Prostate gland (tissue), 2 donors: Measurements from ENCODE around the gene ADGRG3. TPM values are rescaled to one million over a fixed set of nuclear protein-coding genes. Genes with fewer than 3 reads are reported as not detected.

Experiments used
- DNase-seq: peaks from one replicate; pipeline ENCODE4 v3.0.0-alpha.2; 2019; ENCODE audit warnings: low spot score
- H3K27ac ChIP-seq, 2 donors: fragments of 200-600 bp; sonication (generic); 2 replicates each; pipeline ENCODE4 v1.5.1; 2017 to 2019
- H3K27me3 ChIP-seq: fragments of 200-600 bp; sonication (generic); replicated peaks from 2 replicates; pipeline ENCODE4 v1.5.1; 2019; ENCODE audit not compliant: insufficient read depth
- H3K36me3 ChIP-seq, 2 donors: fragments of 200-600 bp; sonication (generic); 1 replicate in 1 of 2; 2 replicates in 1 of 2; pipeline versions ENCODE4 v1.5.1 to v1.8.1; 2017 to 2019
- H3K4me1 ChIP-seq: fragments of 200-600 bp; sonication (generic); replicated peaks from 2 replicates; pipeline ENCODE4 v1.5.1; 2019
- H3K4me3 ChIP-seq, 2 donors: fragments of 200-600 bp; sonication (generic); 2 replicates each; pipeline ENCODE4 v1.5.1; 2017 to 2019
- H3K9me3 ChIP-seq: fragments of 200-600 bp; sonication (generic); 2 replicates; pipeline ENCODE4 v1.5.1; 2017
- CTCF ChIP-seq, 4 experiments: fragments of 200-600 bp in 2 of 4; fragments of 450-650 bp in 2 of 4; sonication (generic) in 2 of 4; IDR thresholded peaks; 1 replicate in 3 of 4; 2 replicates in 1 of 4; pipeline ENCODE4 v1.5.1; 2016 to 2019; ENCODE audit warnings: antibody characterized with exemption in 4 of 4, mild to moderate bottlenecking in 2 of 4, moderate library complexity in 2 of 4
- POLR2A ChIP-seq: fragments of 450-650 bp; IDR thresholded peaks from one replicate; pipeline ENCODE4 v1.6.1; 2016; ENCODE audit warnings: antibody characterized with exemption, mild to moderate bottlenecking
- POLR2AphosphoS5 ChIP-seq: sonication (generic); formaldehyde crosslinking; IDR thresholded peaks from one replicate; pipeline ENCODE4 v1.6.1; 2017; ENCODE audit warnings: antibody characterized with exemption
- WGBS: methylation state at CpG from one replicate; pipeline ENCODE4 v1.1.5; 2018; 5-methylcytosine and 5-hydroxymethylcytosine counted together
- intact Hi-C: fragments of 100-400 bp; cut with DNase I; formaldehyde crosslinking; loops from one replicate; pipeline ENCODE4 v1.14.2; 2022
- total RNA-seq, 2 donors: library from RNA; depleted of rRNA; stranded (reverse); fragments of >200 nt; gene quantifications; one replicate each; pipeline ENCODE4 v1.1.0, GENCODE V29; 2016

The ADGRG3 gene
- total RNA-seq, 2 donors from 2014 or later, result not detected

GRCh38 chr16:57632568-57632967 lies 35.5 kb upstream of the ADGRG3 start:
- peaks cover 28% of the 10 kb centered on the region for H3K4me1 ChIP-seq
- H3K27ac ChIP-seq, result no peak overlapping the region
- H3K27me3 ChIP-seq, result no peaks in the 10 kb centered on the region

GRCh38 chr16:57633383-57634064 lies 34.6 kb upstream of the ADGRG3 start:
- no peak for DNase-seq
- H3K4me3 ChIP-seq, result no peak overlapping the region
- 92% methylated on average over 11 of the region's 11 CpGs for WGBS
- no peaks in the 10 kb centered on the region for H3K9me3 ChIP-seq
- intact Hi-C loops, result no loop called here
- peak overlapping the region in 1 of 2 donors; percentile 48 for H3K27ac ChIP-seq
- TF ChIP-seq POLR2A (no peak), POLR2AphosphoS5 (no peak), CTCF (IDR thresholded peaks at IDR 0.05) (no peak)
- no peaks in the 10 kb centered on the region for H3K36me3 ChIP-seq
- H3K4me1 ChIP-seq, result peaks cover 28% of the 10 kb centered on the region
- no peaks in the 10 kb centered on the region for H3K27me3 ChIP-seq

More at GRCh38 chr16:57632568-57632967, 35.5 kb upstream of the ADGRG3 start:
- TF ChIP-seq POLR2AphosphoS5 (no peak), CTCF (IDR thresholded peaks at IDR 0.05) (no peak), POLR2A (no peak)
- intact Hi-C loops, result no loop called here
- H3K36me3 ChIP-seq, result no peaks in the 10 kb centered on the region
- no peak for DNase-seq
- 49% methylated on average over 15 of the region's 15 CpGs for WGBS
- no peaks in the 10 kb centered on the region for H3K9me3 ChIP-seq
- H3K4me3 ChIP-seq, result no peak overlapping the region

GRCh38 chr16:57634171-57634570 lies 33.9 kb upstream of the ADGRG3 start:
- Histone ChIP-seq H3K4me3 (no peak overlapping the region), H3K27me3 (no peaks in the 10 kb centered on the region), H3K9me3 (no peaks in the 10 kb centered on the region), H3K36me3 (no peaks in the 10 kb centered on the region), H3K27ac (peak overlapping the region in 1 of 2 donors; percentile 48), H3K4me1 (peaks cover 25% of the 10 kb centered on the region)
- WGBS, result 68% methylated on average over 4 of the region's 4 CpGs
- no peak for DNase-seq
- no peak for TF ChIP-seq POLR2AphosphoS5
- no peak for TF ChIP-seq POLR2A
- no peak for TF ChIP-seq CTCF (IDR thresholded peaks at IDR 0.05)
- intact Hi-C loops, result no loop called here

- TF ChIP-seq POLR2A, result no peak
- no peak for TF ChIP-seq CTCF (IDR thresholded peaks at IDR 0.05)
- peak; percentile 42 for TF ChIP-seq POLR2AphosphoS5
- no peaks in the 10 kb centered on the region for H3K9me3 ChIP-seq
- H3K27ac ChIP-seq, result peak overlapping the region in 1 of 2 donors; percentile 48
- H3K36me3 ChIP-seq, result no peaks in the 10 kb centered on the region
- peaks cover 16% of the 10 kb centered on the region for H3K4me1 ChIP-seq
- no peaks in the 10 kb centered on the region for H3K27me3 ChIP-seq
- intact Hi-C loops, result no loop called here
- H3K4me3 ChIP-seq, result no peak overlapping the region
- 36% methylated on average over 16 of the region's 16 CpGs for WGBS
- no peak for DNase-seq
Measured at GRCh38 chr16:57635266-57636097, 32.6 kb upstream of the ADGRG3 start.
